KMS-11 (cell line): ENCODE measurements around the gene CSRNP3.

Source experiments
- H2AFZ ChIP-seq: fragments of 200-600 bp; sonication (generic); 2 replicates; pipeline ENCODE4 v1.6.1; 2016; ENCODE audit warnings: antibody characterized with exemption, mixed run types, low read depth
- H3K27ac ChIP-seq: fragments of 200-600 bp; sonication (generic); 2 replicates; pipeline ENCODE4 v1.6.1; 2016; ENCODE audit warnings: mild to moderate bottlenecking, mixed run types
- H3K27me3 ChIP-seq: fragments of 200-600 bp; sonication (generic); 2 replicates; pipeline ENCODE4 v1.6.1; 2017; ENCODE audit warnings: mild to moderate bottlenecking, low read depth, mixed run types, moderate library complexity; ENCODE audit not compliant: insufficient read depth
- H3K36me3 ChIP-seq: fragments of 200-600 bp; sonication (generic); 2 replicates; pipeline ENCODE4 v1.6.1; 2017; ENCODE audit warnings: mild to moderate bottlenecking, mixed run types; ENCODE audit not compliant: insufficient read depth
- H3K4me1 ChIP-seq: fragments of 200-600 bp; sonication (generic); 2 replicates; pipeline ENCODE4 v1.6.1; 2016; ENCODE audit warnings: mild to moderate bottlenecking, low read depth, mixed run types; ENCODE audit not compliant: poor library complexity, severe bottlenecking
- H3K4me2 ChIP-seq: fragments of 200-600 bp; sonication (generic); 2 replicates; pipeline ENCODE4 v1.7.0; 2016; ENCODE audit warnings: mild to moderate bottlenecking, mixed run types
- H3K4me3 ChIP-seq: fragments of 200-600 bp; sonication (generic); IDR thresholded peaks from 2 replicates; pipeline ENCODE4 v1.6.1; 2017; ENCODE audit warnings: low read depth, low read length, mixed read lengths; ENCODE audit not compliant: insufficient read depth
- H3K79me2 ChIP-seq: fragments of 200-600 bp; sonication (generic); 2 replicates; pipeline ENCODE4 v1.6.1; 2016; ENCODE audit warnings: low read depth, mixed run types; ENCODE audit not compliant: insufficient read depth
- H3K9ac ChIP-seq: fragments of 200-600 bp; sonication (generic); 2 replicates; pipeline ENCODE4 v1.6.1; 2016; ENCODE audit warnings: mild to moderate bottlenecking, mixed run types
- H4K20me1 ChIP-seq: fragments of 200-600 bp; sonication (generic); 2 replicates; pipeline ENCODE4 v1.6.1; 2016; ENCODE audit warnings: mild to moderate bottlenecking, mixed run types; ENCODE audit not compliant: insufficient read depth
- TF ChIP-seq, protein P1 (sequence below): fragments of 200-600 bp; sonication (generic); conservative IDR thresholded peaks from 2 replicates; pipeline ENCODE4 v1.6.1; 2017; ENCODE audit warnings: low read depth, mild to moderate bottlenecking, antibody characterized with exemption, low read length, moderate library complexity, mixed read lengths

The CSRNP3 gene

DNA sequence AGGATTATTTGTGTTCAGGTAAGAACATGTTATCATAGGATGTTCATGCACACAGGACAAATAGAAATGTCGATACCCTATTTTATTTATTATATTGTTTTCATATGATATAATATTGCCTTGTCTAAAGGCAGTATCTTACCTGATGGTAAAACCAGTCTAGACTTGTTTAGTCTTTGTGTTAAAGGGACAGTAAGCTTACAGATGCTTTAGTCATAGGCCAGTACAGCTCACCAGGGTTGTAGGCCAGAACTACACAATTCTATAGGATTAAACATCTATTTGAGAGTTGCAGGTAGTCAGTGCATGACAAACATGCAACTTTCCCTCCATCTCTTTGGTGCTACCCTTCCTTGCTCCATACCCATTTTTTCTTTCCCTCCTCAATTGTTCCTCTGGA, 166.0 kb downstream of the CSRNP3 start:
- no peaks in the 10 kb centered on the region for H3K4me1 ChIP-seq
- TF ChIP-seq, protein P1, sequence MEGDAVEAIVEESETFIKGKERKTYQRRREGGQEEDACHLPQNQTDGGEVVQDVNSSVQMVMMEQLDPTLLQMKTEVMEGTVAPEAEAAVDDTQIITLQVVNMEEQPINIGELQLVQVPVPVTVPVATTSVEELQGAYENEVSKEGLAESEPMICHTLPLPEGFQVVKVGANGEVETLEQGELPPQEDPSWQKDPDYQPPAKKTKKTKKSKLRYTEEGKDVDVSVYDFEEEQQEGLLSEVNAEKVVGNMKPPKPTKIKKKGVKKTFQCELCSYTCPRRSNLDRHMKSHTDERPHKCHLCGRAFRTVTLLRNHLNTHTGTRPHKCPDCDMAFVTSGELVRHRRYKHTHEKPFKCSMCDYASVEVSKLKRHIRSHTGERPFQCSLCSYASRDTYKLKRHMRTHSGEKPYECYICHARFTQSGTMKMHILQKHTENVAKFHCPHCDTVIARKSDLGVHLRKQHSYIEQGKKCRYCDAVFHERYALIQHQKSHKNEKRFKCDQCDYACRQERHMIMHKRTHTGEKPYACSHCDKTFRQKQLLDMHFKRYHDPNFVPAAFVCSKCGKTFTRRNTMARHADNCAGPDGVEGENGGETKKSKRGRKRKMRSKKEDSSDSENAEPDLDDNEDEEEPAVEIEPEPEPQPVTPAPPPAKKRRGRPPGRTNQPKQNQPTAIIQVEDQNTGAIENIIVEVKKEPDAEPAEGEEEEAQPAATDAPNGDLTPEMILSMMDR, result no peak
- no peaks in the 10 kb centered on the region for H4K20me1 ChIP-seq
- H3K79me2 ChIP-seq, result no peaks in the 10 kb centered on the region
- no peak overlapping the region for H3K9ac ChIP-seq
- no peak overlapping the region for H3K27ac ChIP-seq
- no peak overlapping the region for H3K4me3 ChIP-seq
- H2AFZ ChIP-seq, result no peak overlapping the region
- H3K4me2 ChIP-seq, result no peak overlapping the region
- H3K36me3 ChIP-seq, result no peaks in the 10 kb centered on the region
- no peaks in the 10 kb centered on the region for H3K27me3 ChIP-seq

- Histone ChIP-seq H4K20me1 (no peaks in the 10 kb centered on the region), H3K4me1 (no peaks in the 10 kb centered on the region), H3K4me2 (no peak overlapping the region), H3K27me3 (no peaks in the 10 kb centered on the region), H3K4me3 (no peak overlapping the region), H3K79me2 (no peaks in the 10 kb centered on the region), H2AFZ (no peak overlapping the region), H3K36me3 (no peaks in the 10 kb centered on the region), H3K27ac (no peak overlapping the region), H3K9ac (no peak overlapping the region)
- TF ChIP-seq, protein P1, result no peak
These were observed 167.5 kb downstream of the CSRNP3 start for GRCh38 chr2:165636959-165637358.

DNA sequence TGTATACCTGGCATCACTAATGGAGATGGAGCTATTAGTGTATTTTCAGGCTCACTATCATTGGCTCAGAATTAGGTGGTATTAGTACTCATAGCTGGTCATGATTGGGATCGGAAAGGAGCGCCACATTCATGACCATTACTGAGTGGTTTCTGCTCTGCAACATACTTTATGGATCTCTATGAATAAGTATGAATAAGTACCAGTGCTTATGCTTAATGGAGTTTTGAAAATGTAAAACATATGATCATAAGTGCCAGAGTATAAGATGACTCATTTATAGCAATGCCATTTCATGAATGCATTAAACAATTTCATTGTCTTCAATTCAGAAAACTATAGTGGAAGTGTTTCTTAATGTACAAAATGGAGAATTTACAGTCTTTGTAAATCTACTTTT, 167.9 kb downstream of the CSRNP3 start:
- H3K4me1 ChIP-seq, result no peaks in the 10 kb centered on the region
- no peaks in the 10 kb centered on the region for H3K36me3 ChIP-seq
- H3K27ac ChIP-seq, result no peak overlapping the region
- H3K4me3 ChIP-seq, result no peak overlapping the region
- no peak overlapping the region for H2AFZ ChIP-seq
- H4K20me1 ChIP-seq, result no peaks in the 10 kb centered on the region
- H3K4me2 ChIP-seq, result no peak overlapping the region
- no peaks in the 10 kb centered on the region for H3K27me3 ChIP-seq
- no peak overlapping the region for H3K9ac ChIP-seq
- H3K79me2 ChIP-seq, result no peaks in the 10 kb centered on the region
- TF ChIP-seq, protein P1, result no peak

DNA sequence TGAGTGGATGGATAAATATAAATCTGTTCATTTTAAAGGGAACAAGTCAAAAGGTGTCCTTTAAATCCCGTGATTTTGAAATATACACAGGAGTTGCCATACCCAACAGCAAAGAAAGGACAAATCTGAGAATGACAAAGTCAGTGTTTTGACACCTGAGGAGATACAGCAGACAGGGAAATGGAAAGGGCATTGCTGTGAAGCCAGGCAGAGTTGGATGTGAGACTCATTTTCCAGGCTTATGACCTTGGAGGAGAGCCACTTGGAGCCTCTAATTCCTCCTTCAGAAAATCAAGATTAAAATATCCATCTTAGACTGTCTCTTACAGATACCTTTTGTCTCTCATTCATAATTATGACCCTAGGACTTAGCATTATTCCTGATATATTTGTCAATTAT, 170.0 kb downstream of the CSRNP3 start:
- H3K9ac ChIP-seq, result no peak overlapping the region
- H3K4me3 ChIP-seq, result no peak overlapping the region
- H3K27me3 ChIP-seq, result no peaks in the 10 kb centered on the region
- no peak overlapping the region for H2AFZ ChIP-seq
- no peak overlapping the region for H3K27ac ChIP-seq
- no peaks in the 10 kb centered on the region for H3K36me3 ChIP-seq
- TF ChIP-seq, protein P1, result no peak
- no peaks in the 10 kb centered on the region for H4K20me1 ChIP-seq
- H3K4me2 ChIP-seq, result no peak overlapping the region
- no peaks in the 10 kb centered on the region for H3K4me1 ChIP-seq
- H3K79me2 ChIP-seq, result no peaks in the 10 kb centered on the region
